Nephron (organoid): ENCODE measurements around the gene HMCN2.

Experiments used
- H3K27ac Mint-ChIP-seq, 3 experiments: 2 replicates each; pipeline ENCODE4 v1.8.0; 2020; ENCODE audit warnings: mixed read lengths in 3 of 3, mild to moderate bottlenecking in 2 of 3, moderate library complexity in 1 of 3
- H3K27me3 Mint-ChIP-seq: 2 replicates; pipeline ENCODE4 v1.8.0; 2021; ENCODE audit warnings: low read depth, mild to moderate bottlenecking, moderate library complexity, mixed read lengths
- H3K36me3 Mint-ChIP-seq: 2 replicates; pipeline ENCODE4 v1.8.0; 2020; ENCODE audit warnings: low read depth, mixed read lengths
- H3K4me1 Mint-ChIP-seq: 2 replicates; pipeline ENCODE4 v1.8.0; 2020; ENCODE audit warnings: mixed read lengths
- H3K4me3 Mint-ChIP-seq, 3 experiments: 2 replicates each; pipeline ENCODE4 v1.8.0; 2020; ENCODE audit warnings: mild to moderate bottlenecking in 3 of 3, mixed read lengths in 3 of 3, moderate library complexity in 2 of 3
- H3K9me3 Mint-ChIP-seq: 2 replicates; pipeline ENCODE4 v1.8.0; 2020; ENCODE audit warnings: mixed read lengths
- TF ChIP-seq, protein P1 (sequence below), 3 experiments: fragments of 200-600 bp; sonication (generic); IDR thresholded peaks; one replicate each; pipeline ENCODE4 v1.5.0; 2021; ENCODE audit warnings: antibody characterized with exemption in 3 of 3; ENCODE audit not compliant: unreplicated experiment in 3 of 3

The HMCN2 gene

GRCh38 chr9:130473566-130473965 lies 208.0 kb downstream of the HMCN2 start:
- Mint-ChIP-seq H3K27ac (no peak overlapping the region), H3K36me3 (no peaks in the 10 kb centered on the region), H3K9me3 (no peaks in the 10 kb centered on the region), H3K4me1 (peaks cover 12% of the 10 kb centered on the region), H3K4me3 (no peak overlapping the region), H3K27me3 (peaks cover 39% of the 10 kb centered on the region)
- TF ChIP-seq, protein P1, sequence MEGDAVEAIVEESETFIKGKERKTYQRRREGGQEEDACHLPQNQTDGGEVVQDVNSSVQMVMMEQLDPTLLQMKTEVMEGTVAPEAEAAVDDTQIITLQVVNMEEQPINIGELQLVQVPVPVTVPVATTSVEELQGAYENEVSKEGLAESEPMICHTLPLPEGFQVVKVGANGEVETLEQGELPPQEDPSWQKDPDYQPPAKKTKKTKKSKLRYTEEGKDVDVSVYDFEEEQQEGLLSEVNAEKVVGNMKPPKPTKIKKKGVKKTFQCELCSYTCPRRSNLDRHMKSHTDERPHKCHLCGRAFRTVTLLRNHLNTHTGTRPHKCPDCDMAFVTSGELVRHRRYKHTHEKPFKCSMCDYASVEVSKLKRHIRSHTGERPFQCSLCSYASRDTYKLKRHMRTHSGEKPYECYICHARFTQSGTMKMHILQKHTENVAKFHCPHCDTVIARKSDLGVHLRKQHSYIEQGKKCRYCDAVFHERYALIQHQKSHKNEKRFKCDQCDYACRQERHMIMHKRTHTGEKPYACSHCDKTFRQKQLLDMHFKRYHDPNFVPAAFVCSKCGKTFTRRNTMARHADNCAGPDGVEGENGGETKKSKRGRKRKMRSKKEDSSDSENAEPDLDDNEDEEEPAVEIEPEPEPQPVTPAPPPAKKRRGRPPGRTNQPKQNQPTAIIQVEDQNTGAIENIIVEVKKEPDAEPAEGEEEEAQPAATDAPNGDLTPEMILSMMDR (IDR thresholded peaks at IDR 0.05; ENCODE audit: unreplicated experiment in 3 of 3): no peak

DNA sequence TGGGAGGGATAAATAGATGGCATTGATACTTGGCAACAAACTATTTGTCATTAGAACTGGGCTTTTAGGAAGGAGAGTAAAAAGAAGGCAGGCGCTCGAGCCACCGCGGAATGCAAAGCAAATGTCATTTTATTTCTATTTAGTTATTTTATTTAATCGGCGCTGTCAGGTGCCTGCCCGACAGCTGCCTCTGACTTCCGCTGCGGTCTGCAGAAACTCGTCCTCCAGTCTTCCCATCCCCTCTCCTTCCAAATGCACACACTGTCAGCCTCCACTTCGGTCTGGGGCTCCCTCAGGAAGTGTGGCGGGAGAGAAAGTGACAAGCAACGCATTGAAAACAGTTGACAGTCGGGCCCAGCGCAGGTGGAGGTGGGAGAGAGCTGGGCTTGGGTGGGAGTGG lies 208.5 kb downstream of the HMCN2 start:
- Mint-ChIP-seq H3K27me3 (peaks cover 38% of the 10 kb centered on the region), H3K27ac (no peak overlapping the region), H3K4me1 (peaks cover 14% of the 10 kb centered on the region), H3K9me3 (no peaks in the 10 kb centered on the region), H3K36me3 (peaks cover 2% of the 10 kb centered on the region), H3K4me3 (no peak overlapping the region)
- TF ChIP-seq, protein P1 (IDR thresholded peaks at IDR 0.05; ENCODE audit: unreplicated experiment in 3 of 3): no peak

DNA sequence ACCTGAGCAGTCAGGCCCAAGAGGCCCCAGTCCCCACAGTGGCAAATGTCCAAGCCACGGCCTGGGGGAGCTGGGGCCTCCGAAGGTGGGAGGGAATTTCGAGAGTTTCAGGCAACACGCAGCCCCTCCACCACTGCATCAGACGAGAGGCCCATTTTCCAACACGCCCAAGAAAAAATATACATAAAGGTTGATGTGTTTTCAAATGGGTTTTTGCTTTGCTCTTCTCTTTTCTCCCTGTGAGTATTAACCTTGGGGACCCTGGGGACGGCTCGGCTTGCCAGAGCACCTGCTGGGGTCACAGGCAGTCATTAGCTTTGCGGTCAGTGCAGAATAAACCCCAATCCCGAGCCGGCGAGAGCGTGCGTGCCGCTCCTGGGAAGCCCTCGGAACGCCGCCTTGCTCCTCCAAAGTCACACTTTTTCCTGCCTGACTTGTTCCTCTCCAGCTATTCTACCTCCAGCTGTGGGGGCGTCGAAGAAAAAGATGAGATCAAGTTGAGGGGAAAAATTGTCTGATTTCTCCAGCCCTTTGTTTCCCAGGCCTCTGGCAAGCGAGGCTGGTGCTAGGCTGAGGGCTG lies 210.7 kb downstream of the HMCN2 start:
- Mint-ChIP-seq H3K9me3 (no peaks in the 10 kb centered on the region), H3K27ac (no peak overlapping the region), H3K36me3 (peaks cover 5% of the 10 kb centered on the region), H3K4me1 (peaks cover 19% of the 10 kb centered on the region), H3K4me3 (no peak overlapping the region), H3K27me3 (peaks cover 40% of the 10 kb centered on the region)
- TF ChIP-seq, protein P1 (IDR thresholded peaks at IDR 0.05; ENCODE audit: unreplicated experiment in 3 of 3): no peak

DNA sequence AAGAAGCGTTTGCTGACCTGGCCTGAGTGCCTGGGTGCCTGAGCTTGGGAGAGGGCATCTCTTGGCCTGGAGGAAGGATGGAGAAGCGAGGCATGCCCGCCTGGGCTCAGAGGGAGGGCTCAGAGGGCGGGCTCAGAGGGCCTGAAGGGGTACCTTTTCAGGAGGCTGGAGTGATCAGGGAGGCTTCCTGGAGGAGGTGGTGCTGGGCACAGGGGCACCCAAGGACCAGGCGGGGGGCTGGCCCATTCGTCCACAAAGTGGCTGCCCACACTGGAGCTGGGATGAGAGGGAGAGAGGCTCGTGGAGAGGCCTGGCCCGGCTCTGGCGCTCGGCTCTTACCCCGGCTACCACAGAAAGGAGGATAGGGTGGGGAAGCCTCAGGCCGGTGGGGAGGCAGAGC lies 212.0 kb downstream of the HMCN2 start:
- Mint-ChIP-seq H3K4me1 (peaks cover 23% of the 10 kb centered on the region), H3K27me3 (peaks cover 45% of the 10 kb centered on the region), H3K27ac (no peak overlapping the region), H3K9me3 (no peaks in the 10 kb centered on the region), H3K36me3 (peaks cover 5% of the 10 kb centered on the region), H3K4me3 (no peak overlapping the region)
- TF ChIP-seq, protein P1 (IDR thresholded peaks at IDR 0.05; ENCODE audit: unreplicated experiment in 3 of 3): no peak

GRCh38 chr9:130478152-130478551 lies 212.6 kb downstream of the HMCN2 start:
- TF ChIP-seq, protein P1 (IDR thresholded peaks at IDR 0.05; ENCODE audit: unreplicated experiment in 3 of 3): no peak
- peaks cover 5% of the 10 kb centered on the region for H3K36me3 Mint-ChIP-seq
- peaks cover 50% of the 10 kb centered on the region for H3K27me3 Mint-ChIP-seq
- H3K27ac Mint-ChIP-seq: peak overlapping the region in 1 of 3 experiments; percentile 57
- H3K9me3 Mint-ChIP-seq: no peaks in the 10 kb centered on the region
- no peak overlapping the region for H3K4me3 Mint-ChIP-seq
- H3K4me1 Mint-ChIP-seq: peaks cover 29% of the 10 kb centered on the region
